ENCODE data around the gene ZNF17.
"Not testable (repeated sequence)": the region's sequence is repeated elsewhere in the genome, so short reads cannot be mapped to it uniquely, and the experiment has no call there.

ZNF17 gene

DNA sequence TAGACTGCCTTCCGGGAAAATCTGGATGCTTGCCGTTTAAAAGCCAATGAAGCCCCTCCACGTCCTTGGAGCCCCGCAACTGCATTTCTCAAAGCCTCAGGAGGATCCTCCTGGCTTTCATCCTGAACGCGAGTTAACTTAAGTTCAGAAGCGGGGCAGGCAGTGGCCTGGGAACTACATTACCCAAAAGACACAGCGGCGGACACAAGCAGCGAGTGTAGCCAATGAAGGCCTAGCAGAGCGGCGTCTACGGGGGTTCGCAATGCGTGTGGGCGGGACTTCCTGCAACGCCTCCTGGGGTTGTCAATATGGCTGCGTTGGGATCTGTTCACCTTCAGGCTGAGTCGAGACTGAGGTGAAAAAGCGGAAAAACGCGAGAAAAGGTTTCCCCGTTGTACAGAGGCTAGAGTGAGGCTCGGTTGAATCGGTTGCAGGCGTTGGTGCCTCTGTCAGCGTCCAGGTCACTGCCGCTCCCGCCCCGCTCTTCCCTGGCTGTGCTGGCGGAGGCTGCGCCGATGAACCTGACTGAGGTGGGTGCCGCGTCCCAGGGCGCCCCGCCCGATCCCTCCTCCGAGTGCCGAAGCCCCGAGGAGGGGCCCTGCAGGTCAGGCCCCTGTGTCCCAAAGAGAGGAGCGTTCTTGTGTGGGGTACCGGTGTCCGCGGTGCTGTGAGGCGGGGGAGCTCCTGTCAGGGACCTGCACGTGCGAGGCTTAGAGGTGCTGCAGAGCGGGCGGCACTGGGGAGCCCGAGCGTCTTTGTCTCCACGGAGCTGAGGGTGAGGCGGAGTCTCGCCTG lies at the start of gene ZNF17:
TSS of gene ZNF17 (plus strand) at position 285 of the 795 bp plus-strand sequence. CDS start 2,455 bp downstream, outside the sequence.
- in situ Hi-C loops (cut with HindIII; ENCODE audit: low pct_unique_long_range_greater_than_20kb, low sequenced_read_pairs), result no loop called here
- no peak for TF ChIP-seq JUND (IDR thresholded peaks at IDR 0.05; ENCODE audit: low read depth)
- DNase-seq (ENCODE audit: low read depth in 1 of 2, low spot score in 1 of 2), result peak; percentile 82 to 92

DNA sequence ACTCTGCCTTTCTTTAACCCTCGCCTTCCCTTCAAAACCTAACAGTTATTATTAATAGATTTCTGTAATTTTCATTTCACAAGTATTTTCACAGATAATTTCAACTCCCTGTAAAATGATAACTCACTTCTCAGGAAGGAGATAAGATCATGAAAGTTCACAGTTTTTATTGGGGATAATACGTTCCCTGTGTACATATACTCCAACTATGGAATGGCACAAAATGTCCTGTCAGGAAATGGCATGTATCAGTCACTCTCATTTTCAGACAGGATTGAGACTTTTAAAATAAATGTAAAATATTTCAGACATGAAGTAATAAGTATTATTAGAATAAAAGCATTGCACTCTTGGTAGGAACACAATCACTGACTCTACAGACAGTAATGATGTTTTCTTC lies 48.5 kb upstream of the ZNF17 start:
- in situ Hi-C loops (cut with HindIII; ENCODE audit: low pct_unique_long_range_greater_than_20kb, low sequenced_read_pairs), result no loop called here
- no peak for TF ChIP-seq JUND (IDR thresholded peaks at IDR 0.05; ENCODE audit: low read depth)
- no peak for DNase-seq (ENCODE audit: low read depth in 1 of 2, low spot score in 1 of 2)

DNA sequence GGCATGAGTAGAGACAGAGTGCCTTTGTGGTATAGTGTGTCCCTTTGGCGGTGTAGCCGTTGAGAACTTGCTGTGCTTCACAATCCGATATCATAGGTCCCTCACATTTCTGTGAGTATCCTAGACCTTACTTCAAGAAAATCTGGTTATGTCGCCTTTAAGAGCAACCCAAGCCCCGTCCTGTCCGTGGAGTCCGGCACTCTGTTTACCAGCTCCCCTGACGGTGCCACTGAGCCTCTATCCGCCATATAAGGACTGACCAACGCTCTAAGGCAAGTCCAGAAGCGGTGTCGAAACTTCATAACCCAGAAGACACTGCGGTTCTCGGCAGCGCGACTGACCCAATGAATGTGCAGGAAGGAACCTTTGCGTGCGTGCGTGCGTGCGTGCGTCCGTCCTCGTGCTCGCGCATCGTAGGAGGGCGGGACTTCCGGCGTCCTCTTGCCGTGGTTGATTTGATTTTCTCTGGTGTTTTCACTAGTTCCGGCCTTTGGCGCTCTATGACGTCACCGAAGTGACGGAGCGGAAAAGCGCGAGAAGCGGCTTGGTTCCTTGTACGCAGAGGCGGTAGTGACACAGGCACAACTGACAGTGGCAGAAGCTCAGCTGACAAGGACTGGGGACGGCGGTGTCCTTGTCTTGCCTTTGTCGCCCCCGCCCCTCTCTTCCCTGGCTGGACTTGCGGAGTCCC lies 47.8 kb upstream of the ZNF17 start, which contains the start of the genes TRAPPC2B and ZNF547:
TSS of gene TRAPPC2B (plus strand) at position 555 of the 691 bp plus-strand sequence. CDS start 1,283 bp downstream, outside the sequence.
TSS of gene ZNF547 (plus strand) at position 555 of the 691 bp plus-strand sequence. CDS start 5,005 bp downstream, outside the sequence.
- in situ Hi-C loops (cut with HindIII; ENCODE audit: low pct_unique_long_range_greater_than_20kb, low sequenced_read_pairs), result no loop called here
- peak; percentile 76 to 99 for DNase-seq (ENCODE audit: low read depth in 1 of 2, low spot score in 1 of 2)
- TF ChIP-seq JUND (IDR thresholded peaks at IDR 0.05; ENCODE audit: low read depth), result no peak

DNA sequence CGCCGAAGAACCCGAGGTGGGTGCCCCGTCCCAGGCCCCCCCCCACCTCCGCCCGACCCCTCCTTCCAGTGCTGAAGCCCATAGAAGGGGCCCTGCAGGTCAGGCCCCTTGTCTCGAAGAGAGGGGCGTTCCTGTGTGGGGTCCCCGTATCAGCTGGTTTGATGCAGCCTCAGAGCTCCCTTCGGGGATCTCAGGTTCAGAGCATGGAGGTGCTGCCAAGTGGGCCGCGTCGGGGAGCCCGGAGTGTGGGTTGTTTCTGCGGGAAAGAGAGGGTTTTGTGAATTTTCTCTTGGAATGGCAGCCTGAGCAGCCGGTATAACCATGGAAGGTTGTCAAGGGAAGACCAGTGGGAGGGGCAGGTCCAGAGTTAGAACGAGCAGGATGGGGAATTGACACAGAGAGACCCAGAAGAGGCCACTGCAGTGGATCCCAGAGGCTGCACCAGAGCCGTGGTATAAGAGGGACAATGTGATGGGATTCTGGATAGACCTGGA lies 47.2 kb upstream of the ZNF17 start:
- TF ChIP-seq JUND (IDR thresholded peaks at IDR 0.05; ENCODE audit: low read depth), result no peak
- in situ Hi-C loops (cut with HindIII; ENCODE audit: low pct_unique_long_range_greater_than_20kb, low sequenced_read_pairs), result no loop called here

DNA sequence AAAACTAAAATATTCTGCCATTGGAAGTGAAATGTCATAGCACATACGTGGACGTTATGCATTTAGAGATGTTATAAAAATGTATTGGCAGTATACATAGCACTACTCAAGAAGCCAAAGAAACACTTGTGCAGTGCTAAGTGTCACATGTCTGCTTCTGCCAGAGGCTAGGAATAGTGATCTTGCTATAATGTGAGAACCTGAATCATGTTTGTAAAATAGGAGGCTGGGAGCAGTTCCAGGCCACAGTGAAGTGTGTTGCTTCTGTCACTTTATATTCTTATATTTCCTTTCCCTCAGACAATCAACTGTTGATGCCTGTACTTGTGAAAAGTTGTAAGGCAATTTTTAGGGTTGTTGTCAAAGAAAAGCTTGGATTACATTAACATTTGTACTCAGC lies 44.2 kb upstream of the ZNF17 start:
- no peak for TF ChIP-seq JUND (IDR thresholded peaks at IDR 0.05; ENCODE audit: low read depth)
- in situ Hi-C loops (cut with HindIII; ENCODE audit: low pct_unique_long_range_greater_than_20kb, low sequenced_read_pairs), result no loop called here
- DNase-seq (ENCODE audit: low read depth in 1 of 2, low spot score in 1 of 2), result no peak

More for the DNA sequence above, 47.2 kb upstream of the ZNF17 start:
- no peak for DNase-seq (ENCODE audit: low read depth in 1 of 2, low spot score in 1 of 2)

DNA sequence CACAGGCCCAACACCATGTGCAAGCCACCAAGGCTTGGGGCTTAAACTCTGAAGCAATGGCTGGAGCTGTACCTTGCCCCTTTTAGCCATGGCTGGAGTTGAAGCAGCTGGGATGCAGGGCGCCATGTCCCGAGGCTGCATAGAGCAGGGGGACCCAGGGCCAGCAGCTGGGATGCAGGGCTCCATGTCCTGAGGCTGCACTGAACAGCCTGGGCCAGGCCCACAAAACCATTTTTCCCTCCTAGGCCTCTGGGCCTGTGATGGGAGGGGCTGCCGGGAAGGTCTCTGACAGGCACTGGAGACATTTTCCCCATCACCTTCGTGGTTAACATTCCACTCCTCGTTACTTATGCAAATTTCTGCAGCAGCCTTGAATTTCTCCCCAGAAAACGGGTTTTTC lies 36.8 kb upstream of the ZNF17 start:
- in situ Hi-C loops (cut with HindIII; ENCODE audit: low pct_unique_long_range_greater_than_20kb, low sequenced_read_pairs), result no loop called here
- DNase-seq (ENCODE audit: low read depth in 1 of 2, low spot score in 1 of 2), result no peak
- no peak for TF ChIP-seq JUND (IDR thresholded peaks at IDR 0.05; ENCODE audit: low read depth)

DNA sequence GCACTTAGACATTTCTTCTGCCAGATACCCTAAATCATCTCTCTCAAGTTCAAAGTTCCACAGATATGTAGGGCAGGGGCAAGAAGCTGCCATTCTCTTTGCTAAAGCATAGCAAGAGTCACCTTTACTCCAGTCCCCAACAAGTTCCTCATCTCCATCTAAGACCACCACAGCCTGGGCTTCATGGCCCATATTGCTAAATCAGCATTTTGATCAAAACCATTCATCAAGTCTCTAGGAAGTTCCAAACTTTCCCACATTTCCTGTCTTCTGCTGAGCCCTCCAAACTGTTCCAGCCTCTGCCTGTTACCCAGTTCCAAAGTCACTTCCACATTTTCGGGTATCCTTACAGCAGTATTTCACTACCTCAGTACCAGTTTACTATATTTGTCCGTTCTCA lies 36.3 kb upstream of the ZNF17 start:
- in situ Hi-C loops (cut with HindIII; ENCODE audit: low pct_unique_long_range_greater_than_20kb, low sequenced_read_pairs); DNase-seq (ENCODE audit: low read depth in 1 of 2, low spot score in 1 of 2): not testable (repeated sequence)

DNA sequence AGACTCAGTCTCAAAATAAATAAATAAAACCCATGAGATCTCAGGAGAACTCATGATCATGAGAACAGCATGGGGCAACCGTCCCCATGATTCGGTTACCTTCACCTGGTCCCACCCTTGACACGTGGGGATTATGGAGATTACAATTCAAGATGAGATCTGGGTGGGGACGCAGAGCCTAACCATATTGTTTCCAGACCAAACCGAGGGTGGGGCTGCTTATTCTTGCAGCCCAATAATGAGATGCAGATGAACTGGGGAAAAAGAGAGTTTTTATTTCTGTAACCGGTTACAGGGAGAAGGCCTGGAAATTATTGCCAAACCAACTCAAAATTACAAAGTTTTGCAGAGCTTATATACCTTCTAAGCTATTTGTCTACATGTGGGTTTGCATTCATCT lies 34.8 kb upstream of the ZNF17 start:
- no peak for DNase-seq (ENCODE audit: low read depth in 1 of 2, low spot score in 1 of 2)
- TF ChIP-seq JUND (IDR thresholded peaks at IDR 0.05; ENCODE audit: low read depth), result no peak
- in situ Hi-C loops (cut with HindIII; ENCODE audit: low pct_unique_long_range_greater_than_20kb, low sequenced_read_pairs), result no loop called here

DNA sequence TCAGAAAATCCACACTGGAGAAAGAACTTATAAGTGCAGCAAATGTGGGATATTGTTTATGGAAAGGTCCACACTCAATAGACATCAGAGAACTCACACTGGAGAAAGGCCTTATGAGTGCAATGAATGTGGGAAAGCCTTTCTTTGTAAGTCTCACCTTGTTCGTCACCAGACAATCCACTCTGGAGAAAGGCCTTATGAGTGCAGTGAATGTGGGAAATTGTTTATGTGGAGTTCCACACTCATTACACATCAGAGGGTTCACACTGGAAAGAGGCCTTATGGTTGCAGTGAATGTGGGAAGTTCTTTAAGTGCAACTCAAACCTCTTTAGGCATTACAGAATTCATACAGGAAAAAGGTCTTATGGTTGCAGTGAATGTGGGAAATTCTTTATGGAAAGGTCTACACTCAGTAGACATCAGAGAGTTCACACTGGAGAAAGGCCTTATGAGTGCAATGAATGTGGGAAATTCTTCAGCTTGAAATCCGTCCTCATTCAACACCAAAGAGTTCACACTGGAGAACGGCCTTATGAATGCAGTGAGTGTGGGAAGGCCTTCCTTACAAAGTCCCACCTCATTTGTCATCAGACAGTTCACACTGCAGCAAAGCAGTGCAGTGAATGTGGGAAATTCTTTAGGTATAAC lies 33.3 kb upstream of the ZNF17 start:
- in situ Hi-C loops (cut with HindIII; ENCODE audit: low pct_unique_long_range_greater_than_20kb, low sequenced_read_pairs), result no loop called here
- no peak for DNase-seq (ENCODE audit: low read depth in 1 of 2, low spot score in 1 of 2)
- no peak for TF ChIP-seq JUND (IDR thresholded peaks at IDR 0.05; ENCODE audit: low read depth)

DNA sequence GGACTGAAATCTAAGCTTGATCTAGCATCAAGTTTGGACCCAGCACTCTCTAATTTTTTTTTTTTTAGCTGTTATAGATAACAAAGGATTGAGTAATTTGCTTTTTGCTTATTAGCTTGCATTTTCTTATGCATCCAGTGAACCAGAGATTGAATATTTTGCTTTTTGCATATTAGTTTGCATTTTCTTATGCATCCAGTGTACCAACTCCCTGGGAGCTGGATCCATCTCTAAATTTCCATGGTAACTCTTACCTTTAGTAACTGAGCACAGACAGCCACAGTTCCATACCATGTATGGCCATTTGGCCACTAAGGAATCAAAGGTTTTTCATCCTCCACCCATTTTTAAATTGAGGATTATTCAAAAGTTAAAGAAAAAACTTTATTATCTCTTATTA lies 30.0 kb upstream of the ZNF17 start:
- TF ChIP-seq JUND (IDR thresholded peaks at IDR 0.05; ENCODE audit: low read depth), result no peak
- DNase-seq (ENCODE audit: low read depth in 1 of 2, low spot score in 1 of 2), result no peak
- in situ Hi-C loops (cut with HindIII; ENCODE audit: low pct_unique_long_range_greater_than_20kb, low sequenced_read_pairs), result no loop called here

DNA sequence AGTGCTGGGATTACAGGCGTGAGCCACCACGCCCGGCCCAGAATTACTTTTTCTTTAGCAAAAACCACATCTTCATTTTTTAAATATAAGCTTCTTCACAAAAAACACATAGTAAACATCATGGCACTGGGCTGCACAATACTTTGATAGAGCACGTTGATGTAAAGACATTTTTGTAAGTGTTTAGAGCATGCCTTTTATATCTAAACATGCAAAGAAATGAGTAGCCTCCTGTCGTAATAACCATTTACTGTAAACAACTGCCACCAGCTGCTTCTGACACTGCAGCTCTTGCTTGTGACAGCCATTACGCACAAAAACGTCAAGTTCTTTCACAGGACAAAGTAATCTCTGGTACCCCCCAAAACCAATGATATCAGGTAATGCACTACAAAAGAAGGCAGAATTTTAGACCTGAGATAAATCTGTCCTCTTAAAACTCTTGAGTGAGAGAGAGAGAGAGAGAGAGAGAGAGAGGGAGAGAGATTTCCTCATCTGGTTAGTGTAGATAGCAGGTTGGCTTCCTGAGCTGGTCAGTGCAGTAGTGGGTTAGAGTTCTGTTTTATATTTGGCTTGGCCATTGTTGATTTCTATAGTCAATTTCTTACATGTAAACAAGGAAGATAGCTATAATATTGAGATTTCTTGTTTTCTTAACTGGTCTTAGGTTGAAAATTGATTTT lies 28.0 kb upstream of the ZNF17 start:
- no peak for TF ChIP-seq JUND (IDR thresholded peaks at IDR 0.05; ENCODE audit: low read depth)
- in situ Hi-C loops (cut with HindIII; ENCODE audit: low pct_unique_long_range_greater_than_20kb, low sequenced_read_pairs), result no loop called here
- no peak for DNase-seq (ENCODE audit: low read depth in 1 of 2, low spot score in 1 of 2)

DNA sequence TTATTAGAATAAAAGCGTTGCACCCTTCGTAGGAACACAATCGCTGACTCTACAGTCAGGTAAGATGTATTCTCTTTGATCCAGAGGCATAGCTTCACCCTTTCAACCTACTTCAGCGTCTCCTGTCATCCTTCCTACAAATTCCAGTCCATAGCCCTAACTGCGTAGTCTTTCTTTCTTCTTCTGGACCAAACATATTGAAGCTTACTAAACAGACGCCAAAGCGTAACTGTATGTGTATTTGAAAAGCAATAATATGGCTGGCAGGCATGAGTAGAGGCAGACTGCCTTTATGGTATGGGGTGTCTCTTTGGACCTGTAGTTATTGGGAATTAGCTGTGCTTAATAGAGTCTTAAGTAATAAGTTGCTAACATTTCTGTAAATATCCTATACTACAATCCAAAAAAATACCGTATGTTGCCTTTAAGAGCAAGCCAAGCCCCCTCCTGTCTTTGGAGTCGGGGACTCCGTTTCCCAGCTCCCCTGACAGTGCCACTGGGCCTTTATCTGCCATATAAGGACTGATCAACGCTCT lies 21.7 kb upstream of the ZNF17 start:
- in situ Hi-C loops (cut with HindIII; ENCODE audit: low pct_unique_long_range_greater_than_20kb, low sequenced_read_pairs), result no loop called here
- TF ChIP-seq JUND (IDR thresholded peaks at IDR 0.05; ENCODE audit: low read depth), result no peak

More for the DNA sequence above, 21.7 kb upstream of the ZNF17 start:
- DNase-seq (ENCODE audit: low read depth in 1 of 2, low spot score in 1 of 2), result no peak

All from T47D (cell line).